Hippocampal formation (tissue), 2 donors: ENCODE results near the gene ZPR1.
A peak's percentile ranks its signal among the peaks of the same experiment; 100 is the strongest.

Experiments
- DNase-seq, 2 donors: peaks; one replicate each; lab custom pipeline; 2025; lab: John Stamatoyannopoulos, UW

Gene ZPR1

GRCh38 chr11:116792869-116793771 is 5.3 kb upstream of the ZPR1 start:
- no peak for DNase-seq

- DNase-seq, result no peak
Observed at GRCh38 chr11:116792144-116792868, 4.5 kb upstream of the ZPR1 start.

DNA sequence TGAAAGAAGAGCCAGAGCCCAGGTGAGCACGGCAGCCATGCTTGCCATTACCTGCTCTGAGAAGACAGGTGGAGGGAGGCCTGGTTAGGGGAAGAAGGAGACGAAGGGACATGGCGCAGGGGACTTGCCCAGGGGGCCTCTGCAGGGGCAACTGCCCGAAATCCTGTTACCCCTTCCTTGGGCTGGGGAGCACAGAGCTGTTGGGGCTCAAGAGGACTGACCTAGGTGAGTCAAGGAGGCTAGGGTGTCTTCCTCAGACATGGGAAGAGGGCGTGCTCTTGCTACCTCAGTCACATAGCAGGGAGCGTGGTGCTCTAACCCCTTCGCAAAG is 4.0 kb upstream of the ZPR1 start, which contains the start of gene APOA5:
APOA5 (minus strand) TSS at position 67 of the 331 bp plus-strand sequence; CDS start at position 48, 19 bp downstream.
- DNase-seq, result no peak

DNA sequence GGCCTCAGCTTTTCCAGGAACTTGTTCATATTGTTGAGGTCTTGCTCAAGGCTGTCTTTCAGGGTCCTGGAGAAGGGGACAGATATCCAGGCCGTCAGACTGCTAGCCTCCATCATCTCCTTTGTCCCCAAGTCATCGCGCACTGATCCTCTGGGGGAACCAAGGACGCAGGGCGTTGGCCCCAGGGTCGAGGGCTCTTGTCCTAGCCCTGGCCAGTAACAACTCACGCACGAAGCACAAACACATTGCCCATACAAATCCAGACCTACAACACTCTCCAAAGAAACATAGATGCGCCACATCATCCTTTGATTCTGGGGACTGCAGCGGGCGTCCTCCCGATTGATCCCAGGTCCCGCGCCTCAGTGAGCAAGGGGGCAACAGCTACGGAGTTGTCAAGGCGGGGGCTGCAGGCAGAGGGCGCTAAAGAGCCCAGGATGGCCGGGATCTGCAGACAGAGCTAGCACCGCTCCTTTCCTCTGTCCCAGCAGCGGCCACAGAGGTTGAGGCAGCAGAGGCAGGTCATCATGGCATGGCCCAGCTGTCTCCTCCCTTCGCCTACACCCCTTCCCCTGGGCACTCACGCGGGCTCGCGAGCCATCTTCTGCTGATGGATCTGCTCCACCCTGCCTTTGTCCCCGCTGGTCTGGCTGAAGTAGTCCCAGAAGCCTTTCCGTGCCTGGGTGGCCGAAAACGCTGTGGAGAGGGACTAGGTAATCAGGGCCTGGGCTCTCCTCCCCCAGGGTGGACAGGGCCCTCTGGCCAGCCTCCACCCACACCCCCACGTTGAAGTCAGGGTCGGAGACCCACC is 3.4 kb upstream of the ZPR1 start:
- peak; percentile 71 to 73 for DNase-seq

- no peak for DNase-seq
Observed at GRCh38 chr11:116790167-116791001, 2.6 kb upstream of the ZPR1 start.

GRCh38 chr11:116788975-116789374 is 1.2 kb upstream of the ZPR1 start:
- DNase-seq, result no peak

GRCh38 chr11:116788534-116788933 is 711 bp upstream of the ZPR1 start:
- no peak for DNase-seq

DNA sequence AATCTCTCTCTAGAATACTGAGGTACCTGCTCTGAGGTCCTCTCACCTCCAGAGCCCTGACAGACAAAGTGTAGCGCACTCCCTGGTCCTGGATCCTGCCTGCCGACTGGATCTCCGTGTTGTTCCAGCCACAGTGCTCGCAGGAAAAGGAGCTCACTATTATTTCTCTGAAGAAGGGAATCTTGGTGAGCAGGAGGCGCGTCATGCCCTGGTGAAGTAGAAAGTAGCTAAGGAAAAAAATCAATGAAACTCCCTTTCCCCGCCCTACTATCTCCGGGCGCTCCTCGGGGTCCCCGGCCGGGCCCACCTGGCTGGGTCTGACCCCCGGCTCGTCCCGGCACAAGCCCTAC is 412 bp downstream of the ZPR1 start:
- DNase-seq, result no peak

- DNase-seq, result no peak
Observed at GRCh38 chr11:116786966-116787365, 857 bp downstream of the ZPR1 start.

GRCh38 chr11:116786326-116786725 is 1.5 kb downstream of the ZPR1 start:
- DNase-seq, result no peak

DNA sequence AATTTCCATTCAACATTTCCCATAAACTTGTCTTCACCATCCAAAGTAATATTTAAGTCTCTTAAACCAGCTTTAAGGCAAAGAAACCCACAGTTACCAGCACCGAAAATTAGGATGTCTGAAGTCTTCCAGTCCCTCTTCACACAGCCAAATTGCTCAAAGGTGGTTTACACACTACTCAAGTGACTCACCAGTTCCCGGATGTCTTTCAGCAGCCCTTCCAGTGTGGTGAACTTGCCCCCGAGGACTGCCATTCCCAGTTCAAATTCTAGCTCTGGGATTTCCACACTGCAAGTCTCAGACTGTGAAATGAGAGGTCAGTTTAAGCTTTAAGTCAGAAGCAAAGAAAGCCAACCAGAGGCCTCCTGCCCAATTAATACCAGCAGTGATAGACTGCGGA is 5.1 kb downstream of the ZPR1 start:
- no peak for DNase-seq

DNA sequence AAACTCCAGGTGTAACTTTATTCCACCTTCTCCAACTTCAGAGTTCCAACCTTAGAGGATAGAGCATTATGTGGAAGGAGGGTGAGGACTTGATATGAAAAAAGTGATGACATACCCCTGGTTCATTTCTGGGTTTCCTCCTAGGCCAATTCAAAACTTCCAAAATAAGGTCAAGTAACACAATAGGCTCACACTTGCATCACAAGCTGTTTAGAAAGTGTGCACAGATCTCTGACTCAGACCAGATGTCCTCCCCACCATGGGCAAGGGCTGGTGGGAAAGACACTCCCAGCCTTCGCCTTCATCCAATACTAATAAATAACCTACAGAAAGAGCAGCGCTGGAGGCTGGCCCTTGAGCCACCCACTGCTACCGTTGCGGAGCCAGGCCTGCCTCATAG is 9.3 kb downstream of the ZPR1 start:
- DNase-seq, result no peak

DNA sequence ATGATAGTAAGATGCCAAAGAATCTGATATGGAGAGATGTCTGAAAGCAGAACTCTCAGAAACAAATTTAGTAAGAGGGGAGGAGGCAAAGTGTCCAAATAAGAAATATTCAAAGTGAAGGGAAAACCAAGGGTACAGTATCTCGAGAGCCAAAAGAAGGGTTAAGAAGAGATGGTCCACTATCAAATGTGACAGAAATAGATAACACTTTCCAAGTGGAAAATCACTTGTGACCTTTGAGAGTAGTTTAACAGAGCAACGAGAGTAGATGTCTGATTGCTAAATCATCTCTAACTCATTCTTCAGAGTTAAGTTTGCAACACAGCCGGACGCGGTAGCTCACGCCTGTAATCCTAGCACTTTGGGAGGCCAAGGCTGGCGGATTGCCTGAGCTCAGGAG is 10.8 kb downstream of the ZPR1 start:
- no peak for DNase-seq

DNA sequence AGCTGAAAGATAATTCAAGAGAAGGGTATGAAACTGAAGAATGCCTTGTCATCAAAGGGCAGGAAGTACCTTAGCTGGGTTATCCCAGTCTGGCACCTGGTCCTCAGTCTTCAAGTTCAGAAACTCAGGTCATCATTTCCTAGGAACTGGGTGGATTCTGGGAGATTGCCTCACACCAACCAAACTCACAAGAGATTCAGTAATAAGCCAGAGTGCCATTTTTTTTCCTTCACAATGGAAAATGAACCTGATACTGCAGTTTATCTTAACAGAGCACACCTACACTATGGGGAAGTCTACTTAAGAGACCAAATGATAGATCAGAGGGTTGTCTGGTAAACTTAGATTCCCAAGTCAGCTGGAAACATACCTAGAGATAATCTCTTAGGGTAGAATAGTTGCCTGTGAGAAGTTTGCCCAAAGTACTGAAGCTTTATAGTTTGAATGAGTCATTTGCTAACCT is 11.3 kb downstream of the ZPR1 start:
- DNase-seq, result no peak

DNA sequence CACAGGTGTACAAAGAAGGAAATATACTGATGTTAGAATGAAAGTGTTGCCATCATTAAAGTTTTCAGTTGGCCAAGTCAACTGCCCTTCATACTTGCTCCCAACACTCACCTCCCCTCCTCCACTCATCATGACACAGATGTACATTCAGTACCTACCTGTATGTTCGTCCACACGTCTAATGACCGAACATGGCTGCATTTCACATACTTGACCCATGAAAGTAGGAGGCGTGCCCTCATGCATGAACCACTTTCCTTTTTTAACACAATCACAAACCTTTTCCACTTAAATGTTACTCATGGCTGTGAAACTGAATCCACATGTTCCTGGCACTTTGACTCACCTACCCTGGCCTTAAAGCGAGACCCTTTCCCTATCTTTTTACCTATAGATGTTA is 11.8 kb downstream of the ZPR1 start:
- DNase-seq, result no peak

DNA sequence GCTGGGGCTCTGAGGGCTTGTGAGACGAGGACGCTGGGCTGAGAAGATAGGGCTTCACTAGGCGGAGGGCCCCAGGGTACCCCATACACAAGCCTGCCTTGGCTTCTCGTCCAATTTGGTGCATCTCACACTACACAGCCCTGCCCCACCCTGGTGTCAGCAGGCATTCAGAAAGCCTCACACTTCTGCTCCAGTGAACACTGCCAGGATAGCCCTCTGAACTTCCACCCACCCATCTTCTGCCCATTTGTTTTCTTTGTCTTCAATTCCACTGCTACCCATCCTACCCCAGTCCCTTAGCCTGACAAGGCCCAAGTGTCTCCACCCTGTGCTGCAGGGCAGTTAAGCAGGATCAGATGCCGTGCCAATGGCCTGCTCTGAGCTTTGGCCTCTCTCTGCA is 13.2 kb downstream of the ZPR1 start:
- DNase-seq, result no peak

- no peak for DNase-seq
Observed at GRCh38 chr11:116773203-116774097, 14.4 kb downstream of the ZPR1 start.

DNA sequence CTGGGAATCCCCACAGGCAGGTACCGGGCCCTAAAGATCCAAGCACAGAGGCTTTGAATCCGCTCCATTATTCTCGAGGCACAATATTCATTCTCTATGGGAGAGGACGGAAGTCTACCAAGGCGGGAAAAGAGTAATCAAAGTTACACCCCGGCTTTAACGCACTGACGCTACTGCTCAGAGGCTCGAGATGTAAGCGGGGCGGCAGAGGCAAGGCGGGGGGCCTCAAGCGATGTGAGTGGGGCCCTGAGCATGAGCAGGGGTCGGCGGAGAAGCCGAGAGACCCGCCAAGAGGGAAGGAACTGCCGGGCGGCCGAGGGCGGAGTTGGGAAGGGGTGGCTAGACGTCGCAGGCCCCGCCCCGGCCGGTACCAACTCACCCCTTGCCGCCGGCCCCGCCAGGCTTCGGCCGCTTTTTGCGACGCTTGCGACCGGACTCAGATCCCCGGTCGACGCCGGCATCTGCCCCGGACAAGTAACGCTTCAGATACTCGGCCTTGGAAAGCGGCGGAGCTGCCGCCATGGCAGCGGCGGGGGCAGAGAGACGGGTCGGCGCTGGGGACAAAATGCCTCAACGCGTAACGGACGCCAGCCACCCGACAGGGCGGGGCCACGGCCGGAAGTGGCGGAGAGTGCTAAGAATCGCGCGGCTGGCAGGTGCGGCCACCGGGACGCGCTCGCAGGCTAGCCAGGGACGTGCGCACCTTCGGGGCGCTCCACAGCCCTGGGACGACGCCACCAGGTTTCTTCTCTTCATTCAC is 15.2 kb downstream of the ZPR1 start, which contains the start of gene BUD13:
BUD13 (minus strand) TSS at position 545 of the 760 bp plus-strand sequence; CDS start at position 522, 23 bp downstream.
- peak; percentile 82 to 89 for DNase-seq

DNA sequence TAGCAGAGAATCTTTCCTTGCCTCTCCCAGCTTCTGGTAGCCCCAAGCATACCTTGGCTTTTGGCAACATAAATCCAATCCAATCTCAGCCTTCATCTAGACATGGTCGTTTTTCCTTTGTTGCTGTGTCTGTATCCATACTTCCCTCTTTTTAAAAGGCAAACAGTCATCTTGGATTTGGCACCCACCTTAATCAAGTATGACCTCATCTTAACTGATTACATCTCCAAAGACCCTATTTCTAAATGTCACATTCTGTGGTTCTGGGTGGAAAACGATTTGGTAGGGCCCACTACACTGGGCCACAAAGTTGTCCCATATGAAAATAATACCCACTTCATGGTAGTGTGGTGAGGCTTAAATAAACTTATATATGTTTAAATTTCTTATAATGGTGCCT is 15.9 kb downstream of the ZPR1 start:
- DNase-seq, result no peak

GRCh38 chr11:116762132-116762531 is 25.7 kb downstream of the ZPR1 start:
- no peak for DNase-seq
